Forelimb muscle (tissue), 1 donor: ENCODE measurements around the gene GGT6. TPM values are rescaled to one million over a fixed set of nuclear protein-coding genes. Genes with fewer than 3 reads are reported as not detected.

Source experiments
- DNase-seq: peaks from one replicate; pipeline ENCODE4 v3.0.0-alpha.2; 2013; ENCODE audit warnings: low read depth
- polyA plus RNA-seq: library from polyadenylated mRNA; unstranded; fragments of 120-200 nt; gene quantifications from one replicate; pipeline ENCODE4 v1.2.1, GENCODE V29; 2013; ENCODE audit not compliant: insufficient read length

The GGT6 gene
- polyA plus RNA-seq, 1 donor = 0.18 TPM

GRCh38 chr17:4551796-4552525 lies 8.4 kb downstream of the GGT6 start:
- DNase-seq = no peak

GRCh38 chr17:4551141-4551540 lies 9.2 kb downstream of the GGT6 start:
- no peak for DNase-seq

- DNase-seq = no peak
Measured at GRCh38 chr17:4550534-4551039, 9.8 kb downstream of the GGT6 start.

GRCh38 chr17:4549781-4550533 lies 10.4 kb downstream of the GGT6 start:
- DNase-seq = no peak

GRCh38 chr17:4548721-4549531 lies 11.5 kb downstream of the GGT6 start:
- DNase-seq = no peak

DNA sequence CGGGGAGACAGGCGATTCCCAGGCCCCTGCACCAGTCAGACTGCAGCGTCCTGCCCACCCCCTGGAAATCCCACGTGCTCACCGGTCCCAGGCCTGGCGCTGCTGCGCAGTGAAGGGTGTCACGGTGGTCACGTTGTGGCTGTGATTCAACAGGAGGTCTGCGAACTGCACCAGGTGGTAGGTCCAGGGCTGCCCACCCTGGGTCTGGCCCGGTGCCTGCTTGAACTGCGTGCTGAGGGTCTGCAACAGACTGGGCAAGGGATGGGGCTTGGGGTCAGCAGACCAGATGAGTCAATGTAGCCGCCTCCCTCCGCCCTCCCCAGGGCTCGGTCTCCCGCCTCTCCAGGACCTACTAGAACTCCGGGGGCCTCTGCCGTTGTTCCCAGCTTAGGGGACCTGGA lies 12.3 kb downstream of the GGT6 start:
- no peak for DNase-seq

GRCh38 chr17:4547118-4547906 lies 13.1 kb downstream of the GGT6 start:
- no peak for DNase-seq

- no peak for DNase-seq
Measured at GRCh38 chr17:4545217-4545951, 15.0 kb downstream of the GGT6 start.

DNA sequence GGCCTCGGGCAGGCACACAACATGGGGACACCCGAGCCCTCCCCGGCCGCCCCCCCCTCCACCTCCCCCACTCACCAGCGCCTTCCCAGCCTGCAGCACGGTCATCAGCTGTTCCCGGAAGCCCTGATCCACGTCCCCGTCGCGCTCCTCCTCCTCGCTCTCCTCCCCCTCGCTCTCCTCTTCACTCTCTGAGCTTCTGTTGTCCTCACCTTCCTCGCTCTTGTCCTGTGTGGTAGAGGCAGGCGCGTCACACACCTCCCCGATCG lies 15.5 kb downstream of the GGT6 start:
- no peak for DNase-seq

GRCh38 chr17:4544135-4544950 lies 16.0 kb downstream of the GGT6 start:
- DNase-seq = no peak

DNA sequence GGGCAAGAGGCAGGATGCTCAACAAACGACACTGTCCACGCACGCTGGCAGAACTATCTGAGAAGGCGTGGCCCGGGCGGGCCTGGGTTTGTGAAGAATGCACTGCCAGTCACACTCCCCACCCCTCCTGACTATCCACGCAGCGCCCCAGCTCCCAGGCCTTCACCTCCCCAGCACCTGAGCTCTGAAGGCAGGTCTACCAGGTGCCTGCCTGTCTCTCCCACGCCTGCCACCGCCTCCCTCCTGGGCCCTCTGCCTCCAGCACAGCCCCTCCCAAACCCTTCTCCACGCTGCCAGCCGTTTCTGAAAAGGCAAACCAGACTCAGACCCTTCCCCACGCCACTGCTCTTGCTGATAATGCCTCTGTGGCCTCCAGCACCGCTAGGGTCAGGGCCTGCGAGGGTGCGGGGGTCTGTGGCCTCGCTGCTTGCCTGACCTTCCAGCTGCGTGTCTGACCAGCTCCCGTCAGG lies 16.8 kb downstream of the GGT6 start:
- no peak for DNase-seq

DNA sequence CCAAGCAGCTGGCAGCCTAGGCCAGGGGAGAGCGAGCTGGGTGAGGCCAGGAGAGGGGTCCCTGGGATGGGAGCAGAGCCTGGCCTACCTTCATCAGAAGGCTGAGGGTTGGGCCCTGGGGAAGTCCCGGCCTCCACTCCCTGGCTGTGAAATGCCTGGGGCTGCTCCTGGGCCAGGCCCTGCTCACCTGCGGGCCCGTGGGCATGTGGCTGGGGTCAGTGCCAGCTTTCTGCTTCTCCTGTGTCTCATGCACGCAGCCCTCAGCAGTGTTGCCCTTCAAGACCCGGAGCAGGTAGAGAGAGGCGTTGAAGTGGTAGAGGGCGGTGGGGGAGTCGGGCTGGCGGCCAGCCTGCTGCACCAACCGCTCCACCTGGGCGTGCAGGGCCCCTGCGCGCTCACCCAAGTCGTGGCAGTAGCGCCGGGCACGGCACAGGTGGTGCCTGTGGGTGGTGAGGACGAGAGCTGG lies 17.6 kb downstream of the GGT6 start:
- no peak for DNase-seq

DNA sequence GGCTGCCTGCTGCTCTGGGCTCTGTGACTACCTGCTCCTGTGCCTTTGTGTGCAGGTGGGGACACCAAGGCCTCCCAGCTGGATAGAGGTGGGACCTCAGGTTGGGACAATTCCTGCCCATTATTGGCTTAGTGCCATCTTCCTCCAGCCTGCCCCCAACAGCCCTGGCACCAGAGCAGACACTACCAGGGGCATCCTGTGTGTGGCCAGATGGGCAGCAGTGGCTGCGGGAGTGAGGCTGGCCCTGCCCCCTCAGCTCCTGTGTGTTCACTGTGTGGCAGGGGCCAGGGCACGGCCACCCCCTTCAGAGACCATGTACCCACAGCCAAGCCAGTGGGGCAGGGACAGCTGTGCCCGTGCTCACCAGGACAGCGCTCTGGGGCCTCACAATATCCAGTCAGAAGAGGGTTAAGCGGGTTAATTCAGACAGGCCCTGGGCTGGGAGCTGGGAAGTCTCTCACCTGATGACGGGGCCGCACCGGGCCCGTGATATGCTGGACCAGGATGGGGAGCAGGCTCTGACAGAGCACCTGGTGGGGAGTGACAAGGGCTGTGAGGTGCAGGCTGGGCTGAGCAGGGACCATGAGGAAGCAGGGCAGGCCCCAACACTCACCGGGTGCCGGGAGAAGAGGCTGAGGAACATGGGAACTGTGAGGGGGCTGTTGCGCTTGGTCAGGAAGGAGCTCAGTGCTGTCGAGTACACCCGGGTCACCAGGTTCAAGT lies 18.2 kb downstream of the GGT6 start:
- no peak for DNase-seq

GRCh38 chr17:4541328-4542002 lies 18.9 kb downstream of the GGT6 start:
- DNase-seq = no peak

GRCh38 chr17:4540687-4541327 lies 19.6 kb downstream of the GGT6 start:
- DNase-seq = no peak

DNA sequence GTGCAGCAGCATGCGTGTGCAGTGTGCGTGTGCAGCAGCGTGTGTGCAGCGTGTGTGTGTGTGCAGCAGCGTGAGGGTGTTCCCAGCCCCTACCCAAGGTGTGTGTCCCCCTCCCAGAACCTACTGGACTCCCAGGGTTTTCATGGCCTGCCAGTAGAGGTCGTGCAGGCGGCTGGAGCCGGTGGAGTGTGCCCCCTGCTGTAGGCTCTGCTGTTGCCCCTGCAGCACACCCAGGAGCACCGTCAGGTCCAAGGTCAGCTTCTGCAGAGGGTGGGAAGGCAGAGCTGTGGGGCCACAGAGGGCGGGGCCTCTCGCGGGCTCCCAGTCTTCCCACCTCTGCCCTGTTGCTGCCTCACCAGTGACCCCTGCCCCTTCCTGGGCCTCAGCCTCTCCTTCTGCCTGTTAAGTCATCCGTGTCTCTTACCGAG lies 20.1 kb downstream of the GGT6 start:
- no peak for DNase-seq

DNA sequence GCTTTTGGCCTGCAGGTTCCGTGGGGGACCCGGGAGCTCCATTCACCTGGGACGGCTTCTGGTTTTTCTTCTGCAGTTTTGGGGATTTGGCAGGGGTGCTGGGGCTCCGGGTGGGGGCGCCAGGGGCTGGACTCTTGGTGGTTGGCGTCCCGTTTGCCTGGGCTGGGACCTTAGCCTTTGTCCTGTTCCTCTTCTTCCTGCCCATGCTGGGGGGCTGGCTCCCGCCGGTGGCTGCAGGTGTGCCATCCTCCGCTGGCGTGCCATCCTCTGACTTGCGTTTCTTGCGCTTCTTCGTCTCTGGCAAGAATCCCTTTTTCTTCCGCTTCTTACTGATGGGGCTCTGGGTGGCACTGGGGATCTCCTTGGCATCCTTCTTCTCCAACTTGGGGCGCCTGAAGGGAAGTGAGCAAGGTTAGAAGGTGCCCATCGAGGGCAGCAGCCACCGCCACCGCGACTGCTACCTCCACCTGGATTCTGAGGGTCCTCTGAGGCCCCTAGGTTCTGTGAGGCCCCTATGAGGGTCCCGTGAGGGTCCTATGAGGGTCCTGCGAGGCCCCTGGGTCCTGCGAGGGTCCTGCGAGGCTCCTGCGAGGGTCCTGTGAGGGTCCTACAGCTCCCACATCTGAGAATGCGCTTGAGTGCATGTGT lies 20.7 kb downstream of the GGT6 start:
- DNase-seq = no peak

- DNase-seq = no peak
Measured at GRCh38 chr17:4539025-4539424, 21.4 kb downstream of the GGT6 start.
